HG03159 (cell line): Measurements from ENCODE around the gene NAT9.

ENCODE experiments used
- ATAC-seq: cut with Tn5 transposase; IDR thresholded peaks from one replicate; pipeline ENCODE4 v1.9.1; 2021; ENCODE audit warnings: mild to moderate bottlenecking, moderate library complexity; ENCODE audit not compliant: unreplicated experiment

The NAT9 gene

DNA sequence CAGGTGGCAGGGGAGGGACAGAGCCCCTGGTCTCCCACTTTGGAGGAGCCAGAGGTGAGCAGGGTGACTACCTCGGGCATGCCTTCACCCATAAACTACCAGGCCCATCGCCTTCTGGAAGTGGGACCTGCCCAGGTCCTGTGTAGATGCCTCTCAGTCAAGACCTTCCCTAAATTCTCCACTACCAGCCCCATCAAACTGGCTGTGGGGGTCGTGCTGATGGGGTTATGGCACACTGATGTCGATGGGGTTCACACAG, 44.9 kb downstream of the NAT9 start:
- ATAC-seq = no peak

DNA sequence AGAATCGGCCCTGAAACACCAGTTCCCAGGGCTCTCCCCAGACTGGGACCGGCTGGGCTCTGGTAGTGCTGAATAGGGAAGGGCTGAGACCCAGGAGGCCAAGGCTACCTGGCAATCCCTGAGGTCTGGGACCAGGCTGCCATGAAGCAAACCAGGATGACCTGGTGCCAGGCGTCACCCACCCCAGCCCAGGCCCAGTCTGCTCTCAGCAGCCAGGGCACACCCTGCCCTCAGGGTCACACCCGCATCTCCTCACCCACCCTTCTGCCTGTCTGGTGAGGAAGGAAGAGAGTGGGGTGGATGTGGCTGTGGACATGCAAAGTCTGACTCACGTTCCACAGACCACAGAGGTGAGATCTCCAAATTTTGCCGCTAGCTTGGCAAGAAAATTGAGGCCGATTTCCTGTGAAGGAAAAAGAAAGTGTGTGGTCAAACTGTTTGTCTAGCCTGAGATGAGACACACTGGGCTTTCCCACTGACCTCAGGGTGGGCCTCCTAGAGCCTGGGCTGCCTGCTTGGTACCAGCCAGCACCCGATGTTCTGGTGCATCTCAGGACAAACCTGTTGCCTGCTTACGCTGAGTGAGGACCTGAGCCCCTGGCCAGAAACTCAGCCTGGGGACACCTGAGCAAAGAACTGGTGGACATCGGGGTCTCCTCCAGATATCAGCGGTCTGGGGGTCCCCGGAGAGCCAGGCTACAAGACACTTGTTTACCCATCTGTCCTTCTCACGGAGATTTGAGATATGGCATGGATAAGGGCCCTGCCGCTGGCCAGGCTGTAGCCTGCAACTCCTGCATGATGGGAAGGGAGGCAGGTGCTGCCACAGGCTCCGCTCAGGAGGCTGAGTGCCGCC, 45.4 kb downstream of the NAT9 start:
- no peak for ATAC-seq

DNA sequence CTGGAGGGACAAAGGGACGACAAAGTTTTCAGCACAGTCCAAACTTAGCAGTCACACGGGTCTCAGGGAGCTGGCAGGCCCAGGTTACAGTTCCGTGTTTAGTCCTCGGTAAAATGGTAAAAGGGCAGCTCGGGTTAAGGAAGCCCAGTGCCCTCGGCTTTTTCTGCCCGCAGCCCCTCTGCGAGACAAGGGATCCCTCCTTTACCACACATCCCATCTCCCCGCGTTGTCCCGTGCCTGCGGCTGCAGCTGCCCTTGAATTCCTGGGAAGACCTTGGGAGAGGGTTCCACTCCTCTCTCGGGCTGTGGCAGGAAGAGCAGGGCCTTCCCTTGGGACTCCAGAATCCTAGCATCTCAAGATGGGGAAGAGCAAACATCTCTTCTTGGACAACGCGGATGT, 46.3 kb downstream of the NAT9 start:
- no peak for ATAC-seq

DNA sequence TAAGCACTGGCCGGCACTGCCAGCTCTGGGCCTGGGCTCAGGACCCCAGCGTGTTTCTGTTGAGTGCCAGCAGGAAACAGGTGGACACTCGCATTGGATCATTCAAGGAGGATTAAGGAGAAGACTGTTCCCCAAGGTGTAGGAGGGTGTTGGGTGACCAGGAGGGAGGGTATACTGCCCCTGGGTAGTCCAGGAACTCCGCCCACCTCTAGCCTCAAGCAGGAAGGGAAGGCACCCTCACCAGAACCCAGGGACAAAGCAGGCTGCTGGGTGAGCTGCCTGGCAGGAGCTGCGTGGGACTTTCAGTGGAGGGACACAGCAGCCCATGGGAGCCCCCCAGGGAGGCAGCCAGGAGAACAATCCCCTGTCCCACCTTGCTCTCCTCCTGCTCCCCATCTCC, 46.8 kb downstream of the NAT9 start:
- no peak for ATAC-seq

DNA sequence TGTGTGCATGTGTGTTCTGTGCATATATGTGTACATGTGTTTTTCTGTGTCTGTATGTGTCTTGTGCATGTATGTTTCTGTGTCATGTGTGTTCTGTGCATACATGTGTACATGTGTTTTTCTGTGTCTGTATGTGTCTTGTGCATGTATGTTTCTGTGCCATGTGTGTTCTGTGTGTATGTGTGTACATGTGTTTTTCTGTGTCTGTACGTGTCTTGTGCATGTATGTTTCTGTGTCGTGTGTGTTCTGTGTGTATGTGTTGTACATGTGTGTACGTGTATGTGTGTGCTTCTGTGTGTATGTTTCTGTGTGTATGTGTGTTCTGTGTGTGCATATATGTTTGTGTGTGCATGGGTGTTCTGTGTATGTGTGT, 47.5 kb downstream of the NAT9 start:
- ATAC-seq = no peak

DNA sequence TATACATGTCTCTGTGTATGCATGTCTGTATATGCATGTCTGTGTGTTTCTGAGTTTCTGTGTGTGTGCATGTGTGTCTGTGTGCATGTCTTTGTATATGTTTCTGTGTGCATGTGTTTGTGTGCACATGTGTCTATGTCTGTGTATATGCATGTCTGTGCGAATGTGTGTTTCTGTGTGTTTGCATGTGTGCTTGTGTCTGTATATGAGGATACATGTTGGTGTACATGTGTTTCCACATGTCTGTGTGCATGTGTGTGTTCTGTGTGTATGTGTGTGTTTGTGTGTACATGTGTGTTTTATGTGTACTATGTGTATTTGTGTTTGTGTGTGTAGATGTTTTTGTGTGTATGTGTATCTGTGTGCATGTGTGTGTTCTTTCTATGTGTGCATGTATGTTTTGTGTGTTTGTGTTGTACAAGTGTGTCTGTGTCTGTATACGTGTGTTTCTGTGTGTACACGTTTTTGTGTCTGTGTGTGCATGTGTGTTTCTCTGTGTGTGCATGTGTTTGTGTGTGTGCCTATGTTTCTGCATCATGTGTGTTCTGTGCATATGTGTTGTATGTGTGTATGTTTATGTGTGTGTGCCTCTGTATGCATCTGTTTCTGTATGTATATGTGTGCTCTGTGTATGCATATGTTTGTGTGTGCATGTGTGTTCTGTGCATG, 48.0 kb downstream of the NAT9 start:
- no peak for ATAC-seq

DNA sequence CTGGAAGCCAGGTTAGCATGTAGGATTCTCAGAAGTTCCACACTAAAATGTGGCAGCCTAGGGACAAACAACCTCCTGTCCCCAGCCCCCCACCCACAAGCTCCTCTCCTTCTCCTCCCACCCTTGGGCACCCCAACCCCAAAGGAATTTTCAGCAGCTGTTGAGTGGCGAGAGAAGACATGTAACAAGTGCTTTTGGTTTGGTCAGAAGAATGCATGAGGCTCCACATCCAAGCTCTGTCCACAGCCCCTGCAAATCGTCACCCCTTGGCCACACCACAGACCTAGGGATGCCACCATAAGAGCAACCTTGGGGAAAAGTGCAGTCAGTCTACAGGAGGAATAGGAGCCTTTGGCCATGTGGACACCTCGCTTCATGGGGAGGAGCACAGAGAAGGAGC, 51.0 kb downstream of the NAT9 start:
- no peak for ATAC-seq

DNA sequence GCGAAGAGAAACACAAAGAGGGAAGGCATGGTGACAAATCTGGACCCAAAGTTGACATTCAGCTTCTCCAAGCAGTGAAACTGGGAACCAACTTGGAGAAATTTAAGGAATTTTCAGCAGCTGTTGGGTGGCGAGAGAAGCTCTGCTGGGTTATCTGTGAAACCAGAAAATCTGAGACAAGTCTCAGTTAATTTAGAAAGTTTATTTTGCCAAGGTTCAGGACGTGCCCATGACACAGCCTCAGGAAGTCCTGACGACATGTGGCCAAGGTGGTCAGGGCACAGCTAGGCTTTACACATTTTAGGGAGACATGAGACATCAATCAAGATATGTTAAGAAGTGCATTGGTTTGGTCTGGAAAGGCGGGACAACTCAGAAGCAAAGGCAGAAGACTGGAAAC, 52.3 kb downstream of the NAT9 start:
- ATAC-seq = no peak

DNA sequence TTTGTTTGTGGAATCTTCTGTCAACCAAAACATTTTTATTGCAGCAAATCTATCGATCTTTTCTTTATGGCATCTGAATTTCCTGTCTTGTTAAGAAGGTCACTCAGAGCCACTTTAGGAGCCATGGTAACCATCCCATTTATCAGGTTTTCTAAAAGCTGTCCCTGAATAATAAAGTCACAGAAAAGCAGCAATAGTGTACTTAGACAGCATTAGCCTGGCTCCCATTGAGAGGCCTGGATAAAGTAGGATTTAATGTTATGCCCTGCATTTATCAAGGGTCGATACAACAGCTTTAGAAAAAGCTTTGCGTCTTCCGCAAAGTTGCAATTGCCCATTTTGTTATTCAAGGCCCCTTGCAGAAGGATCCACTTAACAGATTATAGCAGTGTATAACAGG, 53.4 kb downstream of the NAT9 start:
- ATAC-seq = no peak
